ENCODE results near the gene RPL28. TPM values are rescaled to one million over a fixed set of nuclear protein-coding genes. Genes with fewer than 3 reads are reported as not detected.

RPL28 gene
- total and polyA plus RNA-seq, 2 donors (not counting 3 experiments of a cell fraction or from before 2014, with no cell fraction given) = 1,872 to 3,435 TPM

DNA sequence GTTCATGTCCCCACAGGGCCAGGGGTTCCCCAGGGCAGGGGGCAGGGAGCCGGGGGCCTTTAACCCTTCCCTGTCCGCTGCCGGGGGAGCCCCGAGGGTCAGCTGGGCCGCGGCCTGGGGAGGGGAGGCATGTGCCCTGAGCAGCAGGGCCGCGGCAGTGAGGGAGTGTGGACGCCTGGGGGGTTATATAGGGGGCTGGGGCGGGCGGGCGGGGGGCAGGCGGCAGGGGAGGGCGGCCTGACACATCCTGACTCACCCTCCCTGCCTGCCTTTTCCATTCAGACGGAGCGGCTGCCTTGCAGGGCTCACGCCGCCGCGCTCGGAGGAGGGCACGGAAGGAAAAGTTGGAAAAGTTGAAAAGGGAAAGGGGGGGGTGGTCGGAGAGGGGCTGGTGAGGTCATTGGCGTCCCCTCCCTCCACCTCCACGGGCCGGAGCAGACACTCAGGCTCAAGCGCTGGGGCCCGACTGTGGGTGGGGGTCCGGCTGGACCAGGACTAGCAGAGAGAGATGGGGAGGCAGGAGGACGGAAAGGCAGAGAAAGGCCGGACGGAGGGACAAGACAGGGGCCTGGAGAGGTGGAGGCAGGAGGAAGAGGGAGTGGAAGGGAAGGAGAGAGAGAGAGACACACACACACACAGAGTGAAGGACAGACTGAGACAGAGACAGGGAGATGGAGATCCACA lies 15.3 kb upstream of the RPL28 start, which contains the start of gene IL11:
TSS of gene IL11 (minus strand) at position 159 of the 684 bp plus-strand sequence. CDS start at position 6, 153 bp downstream.
- ChIA-PET CTCF (interaction anchor here (1.0 kb wide), 1 partner anchor 69 kb away, joined by 3 read pairs; no protein-coding TSS in a partner anchor), POLR2A (interaction anchor here (0.6 kb wide), 1 partner anchor 223 kb away, joined by 3 read pairs; no protein-coding TSS in a partner anchor)
- dilution Hi-C loops (cut with MboI; ENCODE audit: extremely low pct_ligation_motif_present, low sequenced_read_pairs) = no loop called here
- no peaks in the 10 kb centered on the region for H3K9me1 ChIP-seq (replicated peaks; ENCODE audit: control insufficient read depth, extremely low read depth, insufficient read depth, low read length)
- no peak within 1 kb of the TSS for H3K4me3 ChIP-seq (replicated peaks in 1 of 3; ENCODE audit: insufficient read depth in 1 of 3, low read depth in 1 of 3, low read length in 3 of 3)
- no peak within 1 kb of the TSS for H3K4me2 ChIP-seq (ENCODE audit: insufficient read depth, low read length)
- H3K79me2 ChIP-seq (ENCODE audit: control insufficient read depth, insufficient read depth, low read length) = no peaks in the 10 kb centered on the region
- H3K9me3 ChIP-seq (replicated peaks; ENCODE audit: control insufficient read depth, insufficient read depth, low read length) = no peaks in the 10 kb centered on the region
- H3K27ac ChIP-seq (ENCODE audit: insufficient read depth, low read depth, low read length) = no peak within 1 kb of the TSS
- TF ChIP-seq EZH2 (IDR thresholded peaks at IDR 0.05; ENCODE audit: borderline replicate concordance, low read depth, low read length, severe bottlenecking) (peak; percentile 59), MYC (IDR thresholded peaks at IDR 0.05; ENCODE audit: low read depth, low read length) (no peak), CTCF (IDR thresholded peaks at IDR 0.05; ENCODE audit: extremely low read depth in 1 of 2, insufficient read depth in 1 of 2, low read depth in 1 of 2, low read length in 2 of 2) (no peak), GATA2 (IDR thresholded peaks at IDR 0.05; ENCODE audit: insufficient read depth, insufficient read length, low read depth, low read length) (no peak)
- intact Hi-C loops (cut with micrococcal nuclease) = no loop called here
- peaks cover 10 to 21% of the 10 kb centered on the region in 2 experiments for H3K27me3 ChIP-seq (ENCODE audit: control insufficient read depth in 2 of 2, insufficient read depth in 2 of 2, low read length in 2 of 2)
- peak; percentile 4 for FAIRE-seq
- no peaks in the 10 kb centered on the region for H4K20me1 ChIP-seq (replicated peaks; ENCODE audit: control insufficient read depth, extremely low read depth, insufficient read depth, low read length)
- H3K4me1 ChIP-seq (ENCODE audit: control insufficient read depth, extremely low read depth, insufficient read depth, low read length) = peaks cover 3% of the 10 kb centered on the region
- no peaks in the 10 kb centered on the region for H3K36me3 ChIP-seq (ENCODE audit: control insufficient read depth in 2 of 2, extremely low read depth in 1 of 2, insufficient read depth in 2 of 2, low read length in 2 of 2)
- peak within 1 kb of the TSS; percentile 17 for H2AFZ ChIP-seq (ENCODE audit: low read depth, low read length)
- no TSS peak for BruUV-seq (replicated peaks)
- no peak within 1 kb of the TSS for H3K9ac ChIP-seq (replicated peaks; ENCODE audit: extremely low read depth, insufficient read depth, low read length)
- no peak for DNase-seq (ENCODE audit: low read depth, low spot score)
